ENCODE results near the gene DIRAS1.

GRCh38 chr19:2699413-2700140, 21.6 kb downstream of the DIRAS1 start:
- TF ChIP-seq CTCF (IDR thresholded peaks at IDR 0.05; ENCODE audit: extremely low read depth in 1 of 2, insufficient read depth in 1 of 2, low read depth in 1 of 2, low read length in 2 of 2) (no peak), POLR2AphosphoS5 (IDR thresholded peaks at IDR 0.05; ENCODE audit: insufficient read depth, low read depth, low read length) (no peak)
